H54 (cell line): Measurements from ENCODE around the gene ZNF570.

ENCODE experiments used
- DNase-seq: peaks from one replicate; pipeline ENCODE4 v3.0.0; 2011; ENCODE audit warnings: low spot score, mixed read lengths; ENCODE audit not compliant: insufficient read length
- FAIRE-seq: peaks from 3 replicates; lab custom pipeline; 2011; peaks lifted over from hg19 to GRCh38; lab: Jason Lieb, UNC
- POLR2A ChIP-seq: IDR thresholded peaks from 2 replicates; pipeline ENCODE4 v1.6.1; 2011; ENCODE audit warnings: low read depth, mild to moderate bottlenecking, low read length

ZNF570 gene

GRCh38 chr19:37468961-37469777, at the start of gene ZNF570:
Gene ZNF570, plus strand, starts transcription at chr19:37469356. Its CDS starts 999 bp downstream, at chr19:37470355.
- no peak for TF ChIP-seq POLR2A
- FAIRE-seq: no peak
- DNase-seq: no peak

DNA sequence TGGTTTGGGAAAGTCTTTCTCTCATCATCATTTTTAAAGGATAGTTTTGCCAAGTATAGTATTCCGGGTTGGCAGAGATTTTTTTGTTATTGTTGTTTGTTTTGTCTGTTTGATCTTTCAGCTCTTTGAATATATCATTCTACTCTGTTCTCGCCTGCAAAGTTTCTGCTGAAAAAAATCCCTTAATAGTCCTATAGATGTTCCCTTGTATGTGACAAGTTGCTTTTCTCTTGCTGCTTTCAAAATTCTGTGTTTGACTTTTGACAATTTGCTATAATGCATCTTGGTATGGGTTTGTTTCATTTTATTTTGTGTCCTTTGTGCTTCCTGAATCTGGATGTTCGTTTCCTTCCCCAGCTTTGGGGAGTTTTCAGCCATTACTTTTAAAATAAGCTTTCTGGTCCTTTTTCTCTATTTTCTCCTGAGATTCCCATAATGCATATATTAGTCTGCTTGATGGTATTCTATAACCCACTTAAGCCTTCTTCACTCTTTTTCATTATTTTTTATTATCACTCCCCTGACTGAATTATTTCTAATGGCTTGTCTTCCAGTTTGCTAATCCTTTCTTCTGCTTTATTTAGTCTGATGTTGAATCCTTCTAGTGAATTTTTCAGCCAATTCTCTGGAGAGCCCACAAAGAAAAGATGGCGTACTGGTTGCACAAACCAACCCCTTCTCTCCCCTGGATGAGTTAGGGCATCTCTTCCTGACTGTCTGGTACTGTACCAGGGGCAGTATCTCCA, 16.5 kb upstream of the ZNF570 start:
- no peak for DNase-seq
- TF ChIP-seq POLR2A: no peak
- peak; percentile 80 for FAIRE-seq

GRCh38 chr19:37466277-37466797, 2.8 kb upstream of the ZNF570 start:
- no peak for FAIRE-seq
- DNase-seq: no peak
- no peak for TF ChIP-seq POLR2A

DNA sequence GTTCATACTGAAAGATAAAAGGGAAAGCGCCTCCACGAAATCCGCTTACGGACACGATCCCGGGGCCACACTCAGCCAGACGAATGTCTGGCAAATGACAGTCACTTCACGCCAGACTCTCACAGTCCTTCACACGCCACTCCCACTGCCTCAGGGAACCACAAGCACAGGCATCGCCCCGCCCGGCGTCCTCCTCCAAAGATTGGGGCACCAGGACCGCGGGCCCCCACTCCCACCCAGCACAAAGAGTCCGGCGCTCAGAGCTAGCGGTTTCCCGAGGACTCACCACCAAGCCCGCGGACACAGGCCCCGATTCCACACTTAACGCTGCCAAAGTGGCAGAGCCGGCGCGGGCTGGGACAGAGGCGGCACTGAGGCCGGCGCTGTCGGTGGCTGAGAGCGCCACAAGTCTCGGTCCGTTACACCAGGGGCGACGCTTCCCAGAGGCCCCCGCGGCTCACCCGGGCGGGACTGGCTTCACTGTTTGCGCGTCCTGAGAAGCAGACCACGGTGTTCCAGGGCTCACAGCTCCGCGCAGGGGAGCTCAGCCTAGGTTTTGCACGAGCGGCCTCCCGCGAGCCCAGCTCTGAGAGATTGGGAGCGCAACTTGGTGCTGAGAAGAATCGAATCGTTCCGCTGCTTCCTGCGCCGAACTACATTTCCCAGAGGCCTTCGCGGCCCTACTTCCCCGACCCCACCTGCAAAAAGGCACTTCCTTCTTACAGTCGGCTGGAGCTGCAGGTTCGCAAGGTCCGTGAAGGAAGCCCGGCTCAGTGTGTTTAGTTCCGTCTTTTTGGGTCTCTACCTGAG, 2.2 kb upstream of the ZNF570 start, which contains the start of gene ZNF569:
ZNF569 (minus strand) TSS at position 647 of the 810 bp plus-strand sequence. CDS start 22,523 bp downstream, outside the sequence.
- DNase-seq: peak; percentile 77
- peak; percentile 4; the same call in 1 of the 2 replicates for TF ChIP-seq POLR2A
- no peak for FAIRE-seq

GRCh38 chr19:37467608-37468090, 1.5 kb upstream of the ZNF570 start:
- FAIRE-seq (no peak), DNase-seq (no peak)
- no peak for TF ChIP-seq POLR2A

DNA sequence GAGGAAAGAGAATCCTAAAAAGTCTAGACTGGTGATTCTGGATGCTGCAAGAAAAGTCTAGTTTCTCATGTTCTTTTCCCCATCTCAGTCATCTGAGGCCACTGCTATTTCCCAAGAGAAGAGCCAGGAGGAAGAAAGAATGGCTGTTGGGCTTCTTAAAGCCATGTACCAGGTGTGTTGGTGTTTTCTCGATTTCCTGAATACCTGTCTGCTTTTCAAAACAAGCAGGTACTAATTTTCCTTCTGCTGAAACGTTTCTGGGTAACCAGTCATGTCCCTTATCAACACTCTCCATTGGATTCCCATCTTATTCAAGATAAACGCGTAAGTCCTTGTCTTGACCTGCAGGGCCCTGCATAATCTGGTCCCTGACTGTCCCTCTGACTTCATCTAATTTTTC, 1.1 kb downstream of the ZNF570 start:
- FAIRE-seq (no peak), DNase-seq (no peak)
- no peak for TF ChIP-seq POLR2A

- FAIRE-seq: no peak
- DNase-seq: no peak
- TF ChIP-seq POLR2A: no peak
Observed at GRCh38 chr19:37472165-37472564, 3.0 kb downstream of the ZNF570 start.

DNA sequence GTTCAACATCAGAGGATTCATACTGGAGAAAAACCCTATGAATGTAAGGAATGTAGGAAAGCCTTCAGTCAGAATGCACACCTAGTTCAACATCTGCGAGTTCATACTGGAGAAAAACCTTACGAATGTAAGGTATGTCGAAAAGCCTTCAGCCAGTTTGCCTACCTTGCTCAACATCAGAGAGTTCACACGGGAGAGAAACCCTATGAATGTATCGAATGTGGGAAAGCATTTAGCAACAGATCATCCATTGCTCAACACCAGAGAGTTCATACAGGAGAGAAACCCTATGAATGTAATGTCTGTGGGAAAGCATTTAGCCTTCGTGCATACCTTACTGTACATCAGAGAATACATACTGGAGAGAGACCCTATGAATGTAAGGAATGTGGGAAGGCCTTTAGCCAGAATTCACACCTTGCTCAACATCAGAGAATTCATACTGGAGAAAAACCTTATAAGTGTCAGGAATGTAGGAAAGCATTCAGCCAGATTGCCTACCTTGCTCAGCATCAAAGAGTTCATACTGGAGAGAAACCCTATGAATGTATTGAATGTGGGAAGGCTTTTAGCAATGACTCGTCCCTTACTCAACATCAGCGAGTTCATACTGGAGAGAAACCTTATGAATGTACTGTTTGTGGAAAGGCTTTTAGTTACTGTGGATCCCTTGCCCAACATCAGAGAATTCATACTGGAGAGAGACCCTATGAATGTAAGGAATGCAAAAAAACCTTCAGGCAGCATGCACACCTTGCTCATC, 15.4 kb downstream of the ZNF570 start:
- TF ChIP-seq POLR2A: no peak
- DNase-seq: no peak
- peak; percentile 50 for FAIRE-seq

- no peak for TF ChIP-seq POLR2A
- no peak for FAIRE-seq
Observed at GRCh38 chr19:37492213-37492612, 23.1 kb downstream of the ZNF570 start.

DNA sequence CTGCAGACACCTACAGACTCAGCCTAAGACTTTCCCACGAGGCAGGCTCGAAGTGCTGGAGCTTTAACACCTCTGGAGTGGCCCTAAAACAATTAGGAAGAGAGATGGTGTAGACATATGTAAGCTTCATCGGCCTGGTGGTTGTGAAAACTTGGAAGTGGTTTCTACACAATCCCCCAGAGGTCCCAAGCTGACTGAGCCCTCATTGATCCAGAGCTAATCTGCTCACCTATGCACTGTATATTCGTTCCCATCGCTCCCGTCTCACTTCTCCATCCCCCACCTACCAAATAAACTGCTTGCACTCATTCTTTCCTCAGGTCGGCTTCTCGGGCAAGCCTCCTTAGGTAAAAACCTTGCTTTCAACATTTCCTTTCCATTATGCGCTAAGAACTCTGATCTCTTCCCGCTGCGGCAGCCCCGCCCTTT, 36.8 kb downstream of the ZNF570 start:
- no peak for FAIRE-seq
- TF ChIP-seq POLR2A: no peak
- DNase-seq: no peak

More at GRCh38 chr19:37492213-37492612, 23.1 kb downstream of the ZNF570 start:
- no peak for DNase-seq

DNA sequence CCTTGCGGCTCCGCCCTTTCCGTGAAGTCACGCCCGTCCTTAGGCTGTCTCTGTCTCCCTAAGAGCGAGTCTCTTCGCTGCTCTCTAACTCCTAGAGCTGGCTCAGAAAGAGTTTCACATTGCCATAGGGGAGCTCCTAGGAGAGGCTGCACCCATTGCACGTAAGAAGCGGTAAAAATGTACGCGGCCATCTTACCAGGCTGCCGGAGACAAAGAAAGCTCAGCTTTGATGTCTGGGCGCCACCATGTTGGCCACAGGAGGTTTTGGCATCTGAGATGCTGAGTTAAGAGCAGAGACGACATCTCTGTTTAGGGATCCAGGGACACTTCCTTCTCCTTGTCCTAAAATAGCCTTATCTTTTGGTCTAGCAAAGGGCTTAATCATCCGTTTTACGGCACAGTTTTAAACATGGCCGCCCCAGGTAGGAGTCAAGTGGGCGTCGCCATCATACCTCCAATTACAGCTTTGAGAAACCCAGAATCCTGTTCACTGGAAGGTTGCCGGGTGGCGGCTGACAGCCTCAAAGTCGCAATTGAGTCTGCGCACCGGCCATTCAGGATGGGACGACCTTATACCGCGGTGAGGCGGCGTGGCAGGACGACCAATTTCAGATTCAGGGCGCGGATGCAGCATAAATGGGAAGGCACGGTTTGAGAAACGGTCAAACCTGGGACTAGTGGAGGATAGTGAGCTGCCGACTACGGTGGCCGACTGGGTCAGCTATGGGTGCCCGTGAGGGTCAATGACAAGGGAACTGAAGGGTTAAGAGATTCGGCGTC, 37.4 kb downstream of the ZNF570 start, which contains the start of gene ZNF793:
ZNF793 (plus strand) TSS at position 553 of the 780 bp plus-strand sequence. CDS start 16,501 bp downstream, outside the sequence.
- FAIRE-seq (no peak), DNase-seq (no peak)
- no peak for TF ChIP-seq POLR2A

DNA sequence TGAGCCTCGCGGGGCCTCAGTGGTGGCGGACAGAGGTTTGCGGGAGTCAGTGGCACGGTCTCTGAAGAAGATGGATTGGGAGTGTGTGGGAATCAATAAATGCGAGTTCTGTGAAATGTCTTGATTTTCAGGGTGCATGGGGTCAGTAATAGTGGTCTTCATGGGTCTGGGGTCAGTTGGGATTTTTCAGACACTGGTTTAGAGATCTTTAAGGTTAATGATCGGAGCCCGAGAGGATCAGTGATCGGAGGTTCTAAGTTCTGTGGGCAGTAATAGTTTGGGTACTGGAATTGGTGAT, 38.0 kb downstream of the ZNF570 start:
- no peak for DNase-seq
- TF ChIP-seq POLR2A: no peak
- FAIRE-seq: no peak
